GM18873 (cell line): Measurements from ENCODE around the gene ADAMTS2.
"Not testable (repeated sequence)": the region's sequence is repeated elsewhere in the genome, so short reads cannot be mapped to it uniquely, and the experiment has no call there.

Experiments used
- ATAC-seq: cut with Tn5 transposase; IDR thresholded peaks from one replicate; pipeline ENCODE4 v1.9.1; 2021; ENCODE audit warnings: mild to moderate bottlenecking, moderate library complexity, moderate number of reproducible peaks; ENCODE audit not compliant: unreplicated experiment, low FRiP score

ADAMTS2 gene

DNA sequence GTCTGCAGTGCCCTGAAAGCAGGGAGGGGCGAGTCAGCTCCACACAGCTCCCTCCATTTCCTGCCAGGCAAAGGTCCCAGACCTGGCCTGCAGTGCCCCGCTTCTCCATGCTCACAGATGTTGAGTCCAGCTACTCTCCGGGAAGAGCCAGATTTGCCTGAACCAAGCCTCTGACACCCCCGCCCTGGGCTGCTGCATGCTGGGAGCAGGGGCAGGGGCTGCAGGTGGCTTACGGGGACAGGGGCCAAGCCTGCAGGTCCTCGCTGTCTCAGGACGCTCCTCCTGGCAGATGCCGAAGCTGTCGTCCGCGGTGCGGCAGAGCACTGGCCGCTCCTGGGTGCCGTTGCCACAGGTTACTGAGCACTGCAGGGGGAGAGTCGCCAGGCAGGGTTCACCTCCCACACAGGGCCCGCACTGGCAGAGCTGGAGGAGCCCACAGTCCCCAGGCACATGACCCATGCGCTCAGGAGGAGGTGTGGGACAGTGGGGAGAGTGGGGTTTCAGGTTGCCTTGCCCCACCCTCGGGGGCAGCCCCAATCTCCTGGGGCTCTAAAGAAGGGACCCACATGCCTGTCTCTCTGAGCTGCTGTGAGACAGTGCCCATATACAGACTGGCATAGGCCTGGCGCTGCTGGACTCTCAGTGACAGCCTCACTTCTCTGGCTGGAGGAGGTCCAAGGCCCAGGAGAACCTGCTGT is 222.7 kb downstream of the ADAMTS2 start:
- no peak for ATAC-seq

- ATAC-seq = no peak
These were observed 223.6 kb downstream of the ADAMTS2 start for GRCh38 chr5:179121667-179122111.

DNA sequence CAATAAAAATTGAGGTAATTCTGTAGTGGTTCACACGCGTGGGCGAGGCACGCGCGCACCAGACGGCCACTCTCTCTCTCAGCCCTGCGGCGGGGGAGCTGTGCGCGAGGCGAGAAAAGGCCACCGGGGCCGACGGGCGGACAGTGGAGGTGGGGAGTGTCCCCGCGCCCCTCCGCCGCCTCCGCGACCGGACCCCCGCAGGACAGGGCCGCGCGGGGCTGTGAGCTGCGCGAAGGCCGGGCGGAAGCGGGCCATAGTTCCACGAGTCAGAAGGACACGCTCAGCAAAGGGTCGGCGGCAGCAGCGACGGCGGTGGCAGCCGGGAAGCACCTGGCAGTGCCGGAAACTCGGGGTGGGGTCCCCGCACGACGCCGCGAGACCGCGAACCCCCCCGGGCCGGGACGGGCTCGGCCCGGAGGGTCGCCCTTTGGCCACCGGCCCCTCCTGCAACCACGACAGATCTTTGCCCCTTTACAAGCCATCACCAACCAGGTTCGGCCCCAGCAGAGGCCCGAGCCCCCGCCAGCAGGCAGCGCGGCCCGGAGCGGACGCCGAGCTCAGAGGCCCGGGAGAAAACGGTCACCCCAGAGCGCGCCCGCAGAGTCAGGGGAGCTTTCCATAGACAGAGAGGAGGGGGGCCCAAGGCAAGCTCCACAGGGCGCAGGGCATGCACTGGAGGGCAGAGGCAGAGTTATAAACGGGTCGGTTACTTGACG is 224.2 kb downstream of the ADAMTS2 start:
- no peak for ATAC-seq

GRCh38 chr5:179120421-179120861 is 224.8 kb downstream of the ADAMTS2 start:
- no peak for ATAC-seq

DNA sequence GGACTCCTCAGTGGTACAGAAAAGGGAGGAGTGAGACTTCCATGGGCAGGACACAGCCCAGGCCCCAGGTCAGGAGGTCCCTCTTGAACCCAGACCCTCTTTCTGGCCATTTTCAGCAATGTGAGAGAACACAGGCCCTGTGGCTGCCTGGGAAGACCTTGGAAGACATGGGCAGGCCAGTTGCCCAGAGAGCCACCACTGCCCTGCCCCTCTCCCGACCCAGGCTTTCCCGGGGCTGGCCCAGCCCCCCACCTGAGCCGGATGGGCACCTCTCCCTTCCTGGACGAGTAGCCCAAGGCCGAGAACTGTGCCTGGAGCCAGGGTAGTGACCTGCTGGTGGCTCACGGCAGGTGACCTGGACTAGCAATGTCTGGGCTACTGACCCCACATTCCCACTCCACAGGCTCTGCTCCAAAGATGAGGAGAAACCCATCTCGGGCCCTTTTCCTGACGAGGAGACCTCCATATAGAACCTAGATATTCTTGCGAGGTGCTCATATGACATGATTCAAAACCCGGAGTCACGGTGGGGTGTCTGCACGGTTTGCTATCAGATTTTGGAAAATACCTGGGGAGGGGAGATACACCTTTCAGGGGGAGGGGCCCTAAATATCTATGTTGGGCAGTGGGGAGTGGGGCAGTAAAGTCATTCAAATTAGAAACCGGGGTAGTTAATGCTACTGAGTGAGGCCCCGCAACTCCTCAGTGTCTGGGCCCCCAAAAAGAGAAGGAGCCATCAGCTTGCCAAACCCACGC is 225.7 kb downstream of the ADAMTS2 start:
- ATAC-seq = no peak

DNA sequence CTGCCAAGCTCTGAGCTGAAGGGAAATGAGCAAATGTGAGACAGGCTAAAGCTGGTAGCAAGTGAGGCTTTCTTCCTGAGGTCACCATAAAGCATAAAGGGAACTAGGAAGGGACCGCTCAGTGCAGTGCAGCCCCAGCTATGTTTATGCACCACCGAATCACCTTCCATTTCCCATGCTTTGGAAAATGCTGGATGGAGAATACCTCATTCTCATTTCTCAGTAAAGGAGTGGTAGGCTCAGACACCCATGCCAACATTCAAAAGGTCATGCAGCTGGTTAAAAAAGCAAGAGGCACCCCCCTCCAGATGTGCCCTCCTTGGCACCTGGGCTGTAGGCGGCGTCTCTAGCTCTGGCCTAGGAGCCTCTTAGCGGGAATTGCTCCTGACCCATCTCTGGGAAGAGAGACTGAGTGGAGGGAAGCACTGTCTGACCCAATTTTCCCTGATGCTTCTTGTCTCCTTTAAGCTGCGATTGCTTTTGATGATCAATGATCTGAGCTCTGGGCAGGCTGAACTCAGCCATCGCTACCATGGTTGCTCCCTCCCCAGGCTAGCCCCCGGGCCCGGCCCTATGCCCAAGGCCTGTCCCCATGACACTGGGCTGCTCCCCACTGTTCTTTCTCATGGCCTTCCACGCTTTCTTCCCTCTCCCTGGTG is 226.4 kb downstream of the ADAMTS2 start:
- ATAC-seq = no peak

GRCh38 chr5:179118338-179118737 is 226.9 kb downstream of the ADAMTS2 start:
- ATAC-seq = no peak

- no peak for ATAC-seq
These were observed 229.3 kb downstream of the ADAMTS2 start for GRCh38 chr5:179115845-179116524.

GRCh38 chr5:179115307-179115706 is 230.0 kb downstream of the ADAMTS2 start:
- ATAC-seq = no peak

GRCh38 chr5:179114756-179115155 is 230.5 kb downstream of the ADAMTS2 start:
- ATAC-seq = no peak

DNA sequence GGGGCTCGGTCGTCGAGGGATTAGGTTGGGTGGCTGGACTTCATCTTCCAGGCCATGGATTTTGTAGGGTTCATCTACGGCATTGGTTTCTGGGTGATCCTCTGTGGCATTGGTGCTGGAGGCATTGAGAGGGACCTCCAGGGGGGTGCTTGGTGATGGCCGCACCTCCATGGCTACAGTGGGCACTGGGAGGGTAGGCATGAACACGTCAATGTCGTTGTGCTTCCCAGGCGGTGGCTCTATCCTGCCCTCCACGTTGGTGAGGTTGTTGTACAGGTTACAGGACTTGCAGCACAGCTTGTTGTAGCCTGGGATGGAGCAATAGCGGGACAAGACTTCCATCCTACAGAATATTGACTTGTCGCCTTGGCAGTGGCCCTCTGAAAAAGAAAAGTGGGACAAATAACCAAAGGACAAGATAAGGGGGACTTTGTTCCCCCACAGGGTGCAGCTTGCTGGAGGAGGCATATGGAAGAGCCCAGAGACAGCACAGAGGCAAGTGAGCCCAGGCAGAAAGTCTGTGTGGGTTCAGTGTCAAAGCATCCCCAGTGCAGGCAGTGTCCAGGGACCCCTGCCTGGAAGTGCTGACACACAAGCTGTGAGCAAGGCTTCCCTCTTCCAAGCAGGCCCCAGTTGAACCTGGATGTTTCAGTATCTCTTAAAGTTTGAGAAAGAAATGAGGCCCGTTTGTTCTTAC is 231.2 kb downstream of the ADAMTS2 start:
- ATAC-seq = no peak

DNA sequence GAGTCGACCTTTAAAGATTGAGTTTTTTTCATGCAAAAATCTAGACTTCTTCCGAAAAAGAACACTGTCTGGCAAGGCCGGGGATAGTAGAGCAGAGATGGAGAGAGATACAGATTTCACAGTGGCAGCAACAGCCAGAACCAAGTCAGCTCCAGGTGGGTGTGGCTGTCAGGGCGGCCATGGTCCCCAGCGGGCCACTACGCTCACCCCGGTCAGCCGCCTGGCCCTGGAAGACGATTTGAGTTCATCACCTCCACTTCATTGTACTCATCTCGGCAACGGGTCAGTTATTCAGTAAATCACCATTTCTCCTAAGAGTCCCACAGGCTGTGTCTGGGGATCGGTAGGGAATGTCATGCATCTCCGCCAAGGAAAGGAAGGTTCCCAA is 232.1 kb downstream of the ADAMTS2 start:
- no peak for ATAC-seq

- no peak for ATAC-seq
These were observed 232.7 kb downstream of the ADAMTS2 start for GRCh38 chr5:179112469-179113142.

- ATAC-seq = no peak
These were observed 233.7 kb downstream of the ADAMTS2 start for GRCh38 chr5:179111267-179112207.

GRCh38 chr5:179110528-179110927 is 234.7 kb downstream of the ADAMTS2 start:
- ATAC-seq = no peak

- not testable (repeated sequence) for ATAC-seq
These were observed 244.0 kb downstream of the ADAMTS2 start for GRCh38 chr5:179101282-179101681.

DNA sequence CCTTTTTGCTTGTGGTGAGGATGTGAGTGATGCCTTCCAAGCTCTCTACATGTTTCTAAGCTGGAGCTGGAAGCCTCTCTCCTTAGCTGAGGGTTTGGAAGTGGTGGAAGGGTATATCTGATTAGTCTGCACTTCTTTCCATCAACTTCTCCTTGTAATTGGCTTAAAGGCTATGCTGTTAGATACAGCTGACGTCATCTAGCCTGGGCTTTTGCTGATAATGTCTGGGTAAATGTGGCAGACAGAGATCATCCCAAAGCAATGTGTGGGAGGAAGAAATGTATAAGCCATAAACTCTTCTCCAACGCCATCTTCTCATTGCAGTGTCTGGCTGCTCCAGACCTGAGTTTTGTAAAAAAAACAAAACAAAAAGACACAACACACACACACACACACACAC is 255.8 kb downstream of the ADAMTS2 start:
- no peak for ATAC-seq

DNA sequence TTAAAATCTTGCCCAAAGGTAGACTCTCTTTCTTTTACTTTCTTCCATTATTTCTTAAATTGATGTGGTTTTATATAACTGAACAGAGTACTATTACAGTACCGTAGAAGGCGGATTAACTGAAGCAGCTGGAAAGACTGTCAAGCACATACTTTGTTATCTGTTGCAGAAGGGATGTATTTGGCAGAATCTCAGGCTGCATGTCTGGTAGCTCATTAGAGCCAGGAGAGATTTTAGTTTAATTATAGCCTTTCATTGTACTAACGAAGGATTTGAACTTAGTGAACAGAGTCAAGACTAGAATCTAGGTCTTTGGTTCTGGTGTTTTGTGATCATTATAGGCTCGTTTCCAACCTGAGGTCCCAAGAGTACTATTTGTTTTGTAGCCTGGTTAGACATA is 264.5 kb downstream of the ADAMTS2 start:
- no peak for ATAC-seq
